HG03439 (cell line): ENCODE measurements around the gene U2SURP.
"Not testable (repeated sequence)": the region's sequence is repeated elsewhere in the genome, so short reads cannot be mapped to it uniquely, and the experiment has no call there.

Experiments used
- ATAC-seq: cut with Tn5 transposase; IDR thresholded peaks from one replicate; pipeline ENCODE4 v1.9.1; 2021; ENCODE audit warnings: mild to moderate bottlenecking, moderate library complexity; ENCODE audit not compliant: unreplicated experiment

Gene U2SURP

GRCh38 chr3:143068059-143068458, 66.7 kb downstream of the U2SURP start:
- ATAC-seq: no peak

- ATAC-seq: no peak
Observed at GRCh38 chr3:143070977-143071551, 69.7 kb downstream of the U2SURP start.

- ATAC-seq: no peak
Observed at GRCh38 chr3:143071776-143072175, 70.4 kb downstream of the U2SURP start.

GRCh38 chr3:143072298-143073020, 71.1 kb downstream of the U2SURP start:
- not testable (repeated sequence) for ATAC-seq

GRCh38 chr3:143073541-143073940, 72.2 kb downstream of the U2SURP start:
- not testable (repeated sequence) for ATAC-seq

- not testable (repeated sequence) for ATAC-seq
Observed at GRCh38 chr3:143073983-143074382, 72.6 kb downstream of the U2SURP start.

- no peak for ATAC-seq
Observed at GRCh38 chr3:143078883-143079282, 77.5 kb downstream of the U2SURP start.

GRCh38 chr3:143080196-143080595, 78.8 kb downstream of the U2SURP start:
- no peak for ATAC-seq

GRCh38 chr3:143081365-143081764, 80.0 kb downstream of the U2SURP start:
- no peak for ATAC-seq

- peak; percentile 79 for ATAC-seq
Observed at GRCh38 chr3:143081844-143082778, 80.7 kb downstream of the U2SURP start.

GRCh38 chr3:143083781-143084180, 82.4 kb downstream of the U2SURP start:
- no peak for ATAC-seq

- ATAC-seq: peak; percentile 49
Observed at GRCh38 chr3:143084856-143085731, 83.7 kb downstream of the U2SURP start.

GRCh38 chr3:143088835-143089234, 87.5 kb downstream of the U2SURP start:
- ATAC-seq: no peak

GRCh38 chr3:143089965-143090364, 88.6 kb downstream of the U2SURP start:
- no peak for ATAC-seq

- no peak for ATAC-seq
Observed at GRCh38 chr3:143090486-143090885, 89.1 kb downstream of the U2SURP start.

- ATAC-seq: no peak
Observed at GRCh38 chr3:143090976-143091837, 89.8 kb downstream of the U2SURP start.

- no peak for ATAC-seq
Observed at GRCh38 chr3:143092191-143092590, 90.8 kb downstream of the U2SURP start.

GRCh38 chr3:143095813-143096212, 94.4 kb downstream of the U2SURP start:
- no peak for ATAC-seq

GRCh38 chr3:143098032-143098764, 96.8 kb downstream of the U2SURP start:
- ATAC-seq: no peak
